Immature natural killer cell (primary cell): ENCODE measurements around the gene ANKRD18B. TPM values are rescaled to one million over a fixed set of nuclear protein-coding genes. Genes with fewer than 3 reads are reported as not detected.
"Not testable (repeated sequence)": the region's sequence is repeated elsewhere in the genome, so short reads cannot be mapped to it uniquely, and the experiment has no call there.

Experiments
- DNase-seq, 3 donors: peaks; one replicate each; pipeline ENCODE4 v3.0.0; 2022; ENCODE audit warnings: mixed read lengths in 1 of 3
- H3K27ac Mint-ChIP-seq, 6 donors: one replicate each; pipeline ENCODE4 v1.8.0; 2020; ENCODE audit warnings: mixed read lengths in 6 of 6, mild to moderate bottlenecking in 5 of 6, inconsistent platforms in 4 of 6, moderate library complexity in 3 of 6
- H3K27me3 Mint-ChIP-seq, 3 donors: one replicate each; pipeline ENCODE4 v1.8.0; 2020 to 2021; ENCODE audit warnings: low read depth in 3 of 3, mild to moderate bottlenecking in 3 of 3, mixed read lengths in 3 of 3, moderate library complexity in 3 of 3, inconsistent platforms in 1 of 3
- H3K36me3 Mint-ChIP-seq, 3 donors: one replicate each; pipeline ENCODE4 v1.8.0; 2020; ENCODE audit warnings: mixed read lengths in 3 of 3, inconsistent platforms in 2 of 3, mild to moderate bottlenecking in 2 of 3
- H3K4me1 Mint-ChIP-seq, 2 donors: one replicate each; pipeline ENCODE4 v1.8.0; 2020; ENCODE audit warnings: inconsistent platforms in 2 of 2, mild to moderate bottlenecking in 2 of 2, mixed read lengths in 2 of 2, moderate library complexity in 1 of 2
- H3K4me3 Mint-ChIP-seq, 5 donors: one replicate each; pipeline ENCODE4 v1.8.0; 2020; ENCODE audit warnings: mild to moderate bottlenecking in 5 of 5, mixed read lengths in 5 of 5, inconsistent platforms in 3 of 5, moderate library complexity in 3 of 5
- H3K9me3 Mint-ChIP-seq, 6 donors: one replicate each; pipeline ENCODE4 v1.8.0; 2020; ENCODE audit warnings: mild to moderate bottlenecking in 6 of 6, mixed read lengths in 6 of 6, inconsistent platforms in 4 of 6, moderate library complexity in 3 of 6
- polyA plus RNA-seq, 3 donors: library from polyadenylated mRNA; unstranded; fragments of 300-500 nt; fragmentation: Illumina TruSeq; gene quantifications; one replicate each; pipeline ENCODE4 v1.2.3, GENCODE V29; 2021

Gene ANKRD18B
- polyA plus RNA-seq, 3 donors from 2014 or later, result not detected

DNA sequence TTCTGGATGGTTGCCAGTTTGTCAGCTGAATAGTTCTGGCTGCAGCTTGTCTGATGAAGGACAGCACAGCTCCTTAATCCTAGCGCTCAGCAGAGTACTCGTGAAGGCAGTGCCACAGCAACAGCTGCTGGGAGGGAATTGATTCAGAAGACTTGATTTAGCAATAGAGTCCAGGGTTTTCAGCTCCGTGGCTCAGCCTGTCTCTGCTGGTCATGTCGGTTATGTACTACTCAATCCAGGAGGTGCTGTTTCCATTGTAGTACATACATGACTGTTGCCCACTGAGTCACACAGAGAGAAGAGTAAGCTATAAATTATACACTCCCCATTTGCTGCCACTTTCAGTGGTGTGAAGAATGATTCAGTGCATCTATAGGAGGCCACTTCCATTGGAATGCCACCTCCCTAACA, 28.3 kb downstream of the ANKRD18B start:
- H3K9me3 Mint-ChIP-seq, H3K27ac Mint-ChIP-seq, H3K4me3 Mint-ChIP-seq, DNase-seq, H3K4me1 Mint-ChIP-seq, H3K36me3 Mint-ChIP-seq: not testable (repeated sequence)
- H3K27me3 Mint-ChIP-seq, result peaks cover 3 to 12% (median 4%) of the 10 kb centered on the region in 3 donors

DNA sequence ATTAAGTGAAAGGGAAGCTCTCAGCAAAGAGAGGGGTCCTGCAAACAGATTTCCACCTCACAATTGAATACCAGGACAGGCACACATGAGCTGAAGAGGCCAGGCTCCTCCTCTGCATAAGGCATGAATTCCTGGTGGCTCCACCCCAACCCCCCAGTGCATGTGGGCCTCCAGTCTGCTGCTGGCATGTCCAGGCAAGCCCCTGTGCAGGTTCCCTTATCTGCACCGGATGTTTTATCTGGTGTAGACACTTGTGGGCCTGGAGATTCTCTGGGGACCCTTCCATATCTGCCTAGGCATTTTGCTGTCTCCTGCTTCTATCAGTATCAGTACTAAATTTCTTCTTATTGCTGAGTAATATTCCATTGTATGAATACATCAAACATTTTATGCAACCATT, 36.2 kb downstream of the ANKRD18B start:
- H3K9me3 Mint-ChIP-seq, H3K4me1 Mint-ChIP-seq, H3K27me3 Mint-ChIP-seq, H3K36me3 Mint-ChIP-seq, DNase-seq, H3K4me3 Mint-ChIP-seq, H3K27ac Mint-ChIP-seq: not testable (repeated sequence)

DNA sequence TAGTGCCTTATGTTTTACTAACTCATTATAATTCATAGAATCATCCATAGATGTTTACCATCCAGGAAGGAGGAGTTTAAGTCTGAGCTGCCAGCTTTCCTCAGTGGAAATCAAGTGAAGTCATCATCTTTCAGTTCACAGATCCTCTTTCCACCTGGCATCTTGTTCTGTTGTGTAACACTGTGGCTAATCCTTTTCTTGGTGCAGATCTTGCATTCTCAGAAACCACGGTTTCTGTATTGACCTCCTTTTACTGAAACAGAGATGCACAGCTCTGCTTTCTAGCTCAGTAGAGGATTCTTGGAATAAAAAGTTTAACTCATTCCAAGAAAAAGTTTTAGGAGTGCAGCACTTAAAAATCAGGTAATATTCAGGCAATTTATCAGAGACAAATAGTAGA, 38.1 kb downstream of the ANKRD18B start:
- not testable (repeated sequence) for H3K4me1 Mint-ChIP-seq, H3K9me3 Mint-ChIP-seq, DNase-seq, H3K4me3 Mint-ChIP-seq, H3K27ac Mint-ChIP-seq, H3K36me3 Mint-ChIP-seq, H3K27me3 Mint-ChIP-seq

DNA sequence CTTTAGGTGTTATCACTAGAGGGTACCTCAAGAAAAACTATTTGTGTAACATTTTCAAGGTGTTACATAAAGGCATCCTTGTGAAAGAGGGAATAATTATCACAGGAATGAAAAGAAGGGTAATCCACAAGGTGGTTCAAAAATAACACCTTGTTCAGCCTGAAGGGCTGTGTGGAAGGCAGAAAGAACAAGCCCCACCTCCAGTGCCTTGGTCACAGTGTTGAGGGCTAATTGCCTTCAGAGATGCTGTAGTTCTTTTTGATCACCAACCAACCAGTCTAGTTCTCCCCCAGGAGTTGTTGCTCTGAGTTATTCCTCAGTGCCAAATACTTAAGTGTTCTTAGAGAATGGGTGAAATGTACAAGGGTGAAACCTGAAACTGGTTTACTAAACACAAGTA, 43.7 kb downstream of the ANKRD18B start:
- not testable (repeated sequence) for H3K27me3 Mint-ChIP-seq, H3K4me1 Mint-ChIP-seq, H3K36me3 Mint-ChIP-seq, H3K27ac Mint-ChIP-seq, DNase-seq, H3K9me3 Mint-ChIP-seq, H3K4me3 Mint-ChIP-seq

DNA sequence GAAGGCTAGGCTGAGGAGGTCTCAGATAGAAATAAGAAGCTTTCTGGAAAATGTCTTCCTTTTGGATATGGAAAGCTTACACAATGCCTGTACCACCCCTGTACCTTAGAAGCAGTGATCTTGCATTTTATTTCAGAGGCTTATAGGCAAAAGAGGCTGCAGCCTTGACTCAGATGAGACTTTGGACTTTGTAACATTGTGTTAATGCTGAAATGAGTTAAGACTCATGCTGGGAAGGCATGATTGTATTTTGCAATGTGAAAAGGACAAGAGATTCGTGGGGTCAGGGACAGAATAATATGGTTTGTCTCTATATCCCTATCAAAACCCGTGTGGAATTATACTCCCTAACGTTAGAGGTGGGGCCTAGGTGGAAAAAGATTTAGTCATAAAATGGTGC, 53.7 kb downstream of the ANKRD18B start:
- not testable (repeated sequence) for DNase-seq, H3K4me3 Mint-ChIP-seq, H3K9me3 Mint-ChIP-seq, H3K27ac Mint-ChIP-seq, H3K36me3 Mint-ChIP-seq, H3K4me1 Mint-ChIP-seq, H3K27me3 Mint-ChIP-seq

DNA sequence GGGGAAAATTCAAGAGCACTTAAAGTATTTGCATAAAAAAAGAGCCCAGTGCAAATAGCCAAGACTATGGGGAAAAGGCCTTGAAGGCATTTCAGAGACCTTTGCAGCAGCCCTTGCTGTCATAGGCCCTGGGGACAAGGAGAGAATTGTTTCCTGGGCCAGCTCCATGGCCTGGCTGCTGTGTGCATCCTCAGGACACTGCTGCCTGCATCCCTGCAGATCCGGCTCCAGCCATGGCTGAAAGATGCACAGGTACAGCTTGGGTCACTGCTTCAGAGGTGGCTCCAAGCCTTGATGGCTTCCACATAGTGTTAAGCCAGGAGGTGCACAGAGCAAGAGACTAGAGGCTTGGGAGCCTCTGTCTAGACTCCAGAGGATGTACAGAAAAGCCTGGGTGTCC, 55.9 kb downstream of the ANKRD18B start:
- H3K27me3 Mint-ChIP-seq, H3K4me3 Mint-ChIP-seq, H3K9me3 Mint-ChIP-seq: not testable (repeated sequence)

DNA sequence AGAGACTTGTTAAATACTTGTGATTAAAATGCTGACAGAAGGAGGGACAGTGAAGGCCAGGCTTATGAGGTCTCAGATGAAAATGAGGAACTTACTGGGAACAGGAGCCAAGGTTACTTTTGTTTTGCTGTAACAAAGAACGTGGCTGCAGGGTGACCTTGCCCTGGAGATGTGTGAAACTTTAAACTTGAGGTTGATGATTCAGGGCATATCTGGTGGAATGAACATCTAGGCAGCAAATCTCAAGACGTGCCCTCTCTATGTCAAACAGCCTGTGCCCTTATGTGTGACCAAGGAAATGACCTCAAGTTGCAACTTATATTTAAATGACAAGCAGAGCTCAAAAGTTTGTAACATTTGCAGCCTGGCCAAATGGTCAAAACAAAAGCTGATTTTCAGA, 58.6 kb downstream of the ANKRD18B start:
- not testable (repeated sequence) for DNase-seq, H3K9me3 Mint-ChIP-seq, H3K4me3 Mint-ChIP-seq, H3K4me1 Mint-ChIP-seq, H3K36me3 Mint-ChIP-seq, H3K27me3 Mint-ChIP-seq, H3K27ac Mint-ChIP-seq

More for the DNA sequence above, 55.9 kb downstream of the ANKRD18B start:
- not testable (repeated sequence) for H3K27ac Mint-ChIP-seq, H3K4me1 Mint-ChIP-seq, H3K36me3 Mint-ChIP-seq, DNase-seq

DNA sequence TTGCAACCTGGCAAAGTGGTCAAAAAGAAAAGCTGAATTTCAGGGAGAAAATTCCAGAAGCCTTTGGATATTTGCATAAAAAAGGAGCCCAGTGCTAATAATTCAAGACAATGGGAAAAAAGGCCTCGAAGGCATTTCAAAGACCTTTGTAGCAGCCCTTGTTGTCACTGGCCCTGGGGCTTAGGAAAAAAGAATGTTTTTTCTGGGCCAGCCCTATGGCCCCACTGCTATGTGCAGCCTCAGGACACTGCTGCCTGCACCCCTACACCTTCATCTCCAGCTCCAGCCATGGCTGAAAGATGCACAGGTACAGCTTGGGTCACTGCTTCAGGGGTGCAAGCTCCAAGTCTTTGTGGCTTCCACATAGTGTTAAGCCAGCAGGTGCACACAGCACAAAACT, 62.1 kb downstream of the ANKRD18B start:
- not testable (repeated sequence) for H3K4me3 Mint-ChIP-seq, H3K4me1 Mint-ChIP-seq, H3K36me3 Mint-ChIP-seq, H3K27ac Mint-ChIP-seq, H3K9me3 Mint-ChIP-seq, DNase-seq, H3K27me3 Mint-ChIP-seq

DNA sequence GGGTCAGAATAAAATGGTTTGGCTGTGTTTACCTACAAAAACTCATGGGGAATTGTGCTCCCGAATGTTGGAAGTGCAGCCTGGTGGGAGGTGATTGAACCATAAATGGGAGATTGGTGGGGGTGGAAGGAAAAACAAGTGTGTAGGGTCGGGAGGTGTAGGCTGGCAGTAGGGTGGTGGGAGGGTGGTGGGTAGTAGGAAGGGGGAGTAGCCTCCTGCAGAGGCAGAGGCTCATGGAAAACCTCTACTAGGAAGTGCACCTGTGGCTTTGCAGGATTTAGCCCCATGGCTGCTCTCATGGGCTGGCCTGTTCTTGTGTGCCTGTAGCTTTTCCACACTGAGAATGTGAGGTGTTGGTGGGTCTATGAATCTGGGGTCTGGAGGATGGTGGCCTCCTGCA, 63.7 kb downstream of the ANKRD18B start:
- not testable (repeated sequence) for H3K9me3 Mint-ChIP-seq, H3K36me3 Mint-ChIP-seq, DNase-seq, H3K4me1 Mint-ChIP-seq, H3K27me3 Mint-ChIP-seq, H3K4me3 Mint-ChIP-seq, H3K27ac Mint-ChIP-seq

DNA sequence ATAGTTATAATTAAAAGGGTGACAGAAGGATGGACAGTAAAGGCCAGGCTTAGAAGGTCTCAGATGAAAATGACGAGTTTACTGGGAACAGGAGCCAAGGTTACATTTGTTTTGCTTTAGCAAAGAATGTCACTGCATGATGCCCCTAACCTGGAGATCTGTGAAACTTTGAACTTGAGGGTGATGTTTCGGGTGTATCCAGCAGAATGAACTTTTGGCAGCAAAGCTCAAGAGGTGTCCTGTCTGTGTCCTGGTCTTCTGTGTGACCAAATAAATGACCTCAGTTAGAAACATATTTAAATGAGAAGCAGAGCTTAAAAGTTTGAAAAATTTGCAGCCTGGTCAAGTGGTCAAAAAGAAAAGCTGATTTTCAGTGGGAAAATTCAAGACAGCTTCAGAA, 64.8 kb downstream of the ANKRD18B start:
- H3K27me3 Mint-ChIP-seq, H3K4me1 Mint-ChIP-seq, H3K36me3 Mint-ChIP-seq, H3K4me3 Mint-ChIP-seq, H3K9me3 Mint-ChIP-seq, DNase-seq, H3K27ac Mint-ChIP-seq: not testable (repeated sequence)

DNA sequence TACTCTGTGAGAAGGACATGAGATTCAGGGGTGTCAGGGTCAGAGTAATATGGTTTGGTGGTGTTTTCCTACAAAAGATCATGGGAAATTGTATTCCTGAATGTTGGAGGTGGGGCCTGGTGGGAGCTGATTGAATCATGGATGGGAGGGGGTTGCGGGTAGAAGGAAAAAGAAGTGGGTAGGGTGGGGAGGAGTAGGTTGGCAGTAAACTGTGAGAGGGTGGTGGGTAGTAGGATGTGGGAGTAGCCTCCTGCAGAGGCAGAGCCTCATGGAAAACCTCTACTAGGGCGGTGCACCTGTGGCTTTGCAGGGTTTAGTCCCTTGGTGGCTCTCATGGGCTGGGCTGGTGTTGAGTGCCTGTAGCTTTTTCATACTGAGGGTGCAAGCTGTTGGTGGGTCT, 66.8 kb downstream of the ANKRD18B start:
- DNase-seq, H3K36me3 Mint-ChIP-seq, H3K27me3 Mint-ChIP-seq, H3K4me3 Mint-ChIP-seq, H3K27ac Mint-ChIP-seq, H3K9me3 Mint-ChIP-seq, H3K4me1 Mint-ChIP-seq: not testable (repeated sequence)

DNA sequence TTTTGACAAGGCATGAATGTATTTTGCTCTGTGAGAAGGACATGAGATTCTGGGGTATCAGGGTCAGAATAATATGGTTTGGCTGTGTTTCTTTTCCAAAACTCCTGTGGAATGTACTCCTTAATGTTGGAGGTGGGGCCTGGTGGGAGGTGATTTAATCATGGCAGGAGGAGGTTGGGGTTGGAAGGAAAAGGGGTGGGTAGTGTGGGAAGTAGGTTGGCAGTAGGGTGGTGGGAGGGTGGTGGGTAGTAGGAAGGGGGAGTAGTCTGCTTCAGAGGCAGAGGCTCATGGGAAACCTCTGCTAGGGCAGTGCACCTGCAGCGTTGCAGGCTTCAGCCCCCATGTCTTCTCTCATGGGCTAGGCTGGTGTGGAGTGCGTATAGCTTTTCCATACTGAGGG, 72.9 kb downstream of the ANKRD18B start:
- not testable (repeated sequence) for H3K4me3 Mint-ChIP-seq, H3K27ac Mint-ChIP-seq, DNase-seq, H3K4me1 Mint-ChIP-seq, H3K27me3 Mint-ChIP-seq, H3K36me3 Mint-ChIP-seq, H3K9me3 Mint-ChIP-seq

DNA sequence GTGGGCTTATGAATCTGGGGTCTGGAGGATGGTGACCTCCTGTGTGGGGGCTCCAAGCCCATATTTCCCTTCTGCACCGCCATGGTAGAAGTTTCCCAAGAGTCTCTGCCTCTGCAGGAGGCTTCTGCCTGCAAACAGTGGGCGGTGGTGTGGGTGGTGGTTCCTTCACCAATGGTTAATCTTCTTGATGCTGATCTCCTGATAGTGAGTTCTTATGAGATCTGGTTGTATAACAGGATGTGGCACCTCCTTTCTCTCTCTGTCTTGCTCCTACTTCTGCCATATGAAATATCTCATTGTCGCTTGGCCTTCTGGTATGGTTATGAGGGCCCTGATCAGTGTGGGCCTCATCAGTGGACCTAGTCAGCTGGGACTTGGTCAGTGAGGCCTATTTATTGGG, 73.3 kb downstream of the ANKRD18B start:
- not testable (repeated sequence) for H3K27me3 Mint-ChIP-seq, H3K9me3 Mint-ChIP-seq, H3K4me1 Mint-ChIP-seq, H3K36me3 Mint-ChIP-seq
- peak in 1 of 3 donors; percentile 11 for DNase-seq
- Mint-ChIP-seq H3K4me3 (peak overlapping the region; percentile 53 to 78 (median 63)), H3K27ac (peak overlapping the region; percentile 79 to 93 (median 88))

DNA sequence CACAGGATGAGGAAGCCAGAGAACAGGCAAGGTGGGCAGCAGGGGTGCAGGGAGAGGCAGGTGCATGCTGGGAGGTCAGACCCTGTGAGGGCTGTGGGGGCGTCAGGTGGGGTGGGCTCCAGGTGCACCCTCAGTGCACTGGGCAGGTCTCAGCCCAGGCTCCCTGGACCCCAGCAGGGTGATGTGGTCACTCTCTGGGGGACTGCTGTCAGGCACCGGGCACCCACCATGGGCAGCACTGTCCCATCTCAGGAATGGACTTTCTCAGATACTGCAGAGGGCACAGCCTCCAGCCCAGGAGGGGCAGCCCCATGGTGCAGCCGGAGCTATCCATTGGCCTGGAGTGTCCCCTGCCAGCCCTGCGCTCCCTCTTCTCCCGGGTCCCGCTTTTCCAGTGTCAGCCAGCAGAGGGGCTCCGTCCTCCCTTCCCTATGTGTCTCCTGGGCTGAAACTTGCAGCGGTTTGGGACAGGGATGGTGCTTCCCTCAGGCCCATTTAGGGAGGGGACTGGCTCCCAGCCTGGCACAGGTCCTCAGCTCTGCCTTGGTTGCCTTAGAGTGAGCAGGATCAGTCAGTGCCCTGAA, 74.8 kb downstream of the ANKRD18B start:
- not testable (repeated sequence) for H3K4me1 Mint-ChIP-seq, H3K27me3 Mint-ChIP-seq

DNA sequence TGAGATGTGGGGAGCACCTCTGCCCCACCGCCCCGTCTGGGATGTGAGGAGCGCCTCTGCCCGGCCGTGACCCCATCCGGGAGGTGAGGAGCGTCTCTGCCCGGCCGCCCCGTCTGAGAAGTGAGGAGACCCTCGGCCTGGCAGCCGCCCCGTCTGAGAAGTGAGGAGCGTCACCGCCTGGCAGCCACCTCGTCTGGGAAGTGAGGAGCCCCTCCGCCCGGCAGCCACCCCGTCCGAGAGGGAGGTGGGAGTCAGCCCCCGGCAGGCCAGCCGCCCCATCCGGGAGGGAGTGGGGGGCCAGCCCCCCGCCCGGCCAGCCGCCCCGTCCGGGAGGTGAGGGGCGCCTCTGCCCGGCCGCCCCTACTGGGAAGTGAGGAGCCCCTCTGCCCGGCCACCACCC, 76.9 kb downstream of the ANKRD18B start:
- H3K36me3 Mint-ChIP-seq, H3K4me1 Mint-ChIP-seq, H3K9me3 Mint-ChIP-seq, H3K27me3 Mint-ChIP-seq, DNase-seq, H3K4me3 Mint-ChIP-seq, H3K27ac Mint-ChIP-seq: not testable (repeated sequence)

More for the DNA sequence above, 74.8 kb downstream of the ANKRD18B start:
- not testable (repeated sequence) for H3K27ac Mint-ChIP-seq, DNase-seq, H3K36me3 Mint-ChIP-seq, H3K4me3 Mint-ChIP-seq, H3K9me3 Mint-ChIP-seq

DNA sequence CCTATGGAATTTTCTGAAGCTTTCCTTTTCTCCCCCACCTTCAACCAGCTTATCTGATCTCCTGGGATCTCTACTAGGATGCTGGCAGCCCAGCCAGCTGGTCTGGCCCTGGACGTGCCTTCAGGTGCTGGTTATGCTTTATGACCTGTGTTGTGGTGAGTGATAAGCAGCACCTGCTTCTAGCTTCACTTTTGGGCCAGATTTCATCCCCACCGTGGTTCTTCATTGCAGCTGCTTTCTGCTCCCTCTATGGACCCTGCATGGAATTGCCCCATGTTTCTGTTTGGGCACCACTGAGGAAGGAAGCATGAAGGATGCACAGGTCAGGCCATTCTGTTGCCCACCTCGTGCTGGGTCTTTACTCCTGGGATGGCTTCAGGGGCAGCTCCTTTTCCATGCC, 80.2 kb downstream of the ANKRD18B start:
- H3K4me1 Mint-ChIP-seq, H3K27me3 Mint-ChIP-seq, H3K27ac Mint-ChIP-seq, H3K9me3 Mint-ChIP-seq, H3K36me3 Mint-ChIP-seq, H3K4me3 Mint-ChIP-seq, DNase-seq: not testable (repeated sequence)
